ENCODE data around the gene GJC2. TPM values are rescaled to one million over a fixed set of nuclear protein-coding genes. Genes with fewer than 3 reads are reported as not detected.
A peak's percentile ranks its signal among the peaks of the same experiment; 100 is the strongest.

GJC2 gene
- total RNA-seq, 4 donors from 2014 or later: 6.9 to 15.1 (median 9.9) TPM

DNA sequence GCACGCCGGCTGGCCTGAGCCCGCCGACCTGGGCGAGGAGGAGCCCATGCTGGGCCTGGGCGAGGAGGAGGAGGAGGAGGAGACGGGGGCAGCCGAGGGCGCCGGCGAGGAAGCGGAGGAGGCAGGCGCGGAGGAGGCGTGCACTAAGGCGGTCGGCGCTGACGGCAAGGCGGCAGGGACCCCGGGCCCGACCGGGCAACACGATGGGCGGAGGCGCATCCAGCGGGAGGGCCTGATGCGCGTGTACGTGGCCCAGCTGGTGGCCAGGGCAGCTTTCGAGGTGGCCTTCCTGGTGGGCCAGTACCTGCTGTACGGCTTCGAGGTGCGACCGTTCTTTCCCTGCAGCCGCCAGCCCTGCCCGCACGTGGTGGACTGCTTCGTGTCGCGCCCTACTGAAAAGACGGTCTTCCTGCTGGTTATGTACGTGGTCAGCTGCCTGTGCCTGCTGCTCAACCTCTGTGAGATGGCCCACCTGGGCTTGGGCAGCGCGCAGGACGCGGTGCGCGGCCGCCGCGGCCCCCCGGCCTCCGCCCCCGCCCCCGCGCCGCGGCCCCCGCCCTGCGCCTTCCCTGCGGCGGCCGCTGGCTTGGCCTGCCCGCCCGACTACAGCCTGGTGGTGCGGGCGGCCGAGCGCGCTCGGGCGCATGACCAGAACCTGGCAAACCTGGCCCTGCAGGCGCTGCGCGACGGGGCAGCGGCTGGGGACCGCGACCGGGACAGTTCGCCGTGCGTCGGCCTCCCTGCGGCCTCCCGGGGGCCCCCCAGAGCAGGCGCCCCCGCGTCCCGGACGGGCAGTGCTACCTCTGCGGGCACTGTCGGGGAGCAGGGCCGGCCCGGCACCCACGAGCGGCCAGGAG is 8.6 kb downstream of the GJC2 start:
- no peak overlapping the region for H3K27ac ChIP-seq
- peaks cover 0 to 4% of the 10 kb centered on the region in 2 donors for H3K27me3 ChIP-seq
- H3K9me3 ChIP-seq: no peaks in the 10 kb centered on the region
- H3K4me3 ChIP-seq: no peak overlapping the region
- H3K36me3 ChIP-seq: no peaks in the 10 kb centered on the region
- 37 to 73% methylated on average over 31 to 81 of the region's 98 CpGs for WGBS, 2 donors
- peaks cover 0 to 59% (median 15%) of the 10 kb centered on the region in 4 donors for H3K4me1 ChIP-seq
- TF ChIP-seq EP300 (IDR thresholded peaks at IDR 0.05) (no peak), POLR2A (IDR thresholded peaks at IDR 0.05) (no peak), CTCF (IDR thresholded peaks at IDR 0.05) (no peak)
- DNase-seq (ENCODE audit: low spot score in 2 of 2): no peak

GRCh38 chr1:228159008-228159665 is 9.4 kb downstream of the GJC2 start:
- no peak for TF ChIP-seq EP300 (IDR thresholded peaks at IDR 0.05)
- TF ChIP-seq CTCF (IDR thresholded peaks at IDR 0.05): no peak
- no peak for TF ChIP-seq POLR2A (IDR thresholded peaks at IDR 0.05)
- H3K4me1 ChIP-seq: peaks cover 0 to 67% (median 17%) of the 10 kb centered on the region in 4 donors
- H3K9me3 ChIP-seq: no peaks in the 10 kb centered on the region
- no peaks in the 10 kb centered on the region for H3K36me3 ChIP-seq
- H3K27ac ChIP-seq: no peak overlapping the region
- 82 to 83% methylated on average over 12 to 14 of the region's 14 CpGs for WGBS, 2 donors
- no peak for DNase-seq (ENCODE audit: low spot score in 2 of 2)
- H3K4me3 ChIP-seq: no peak overlapping the region
- peaks cover 0 to 4% of the 10 kb centered on the region in 2 donors for H3K27me3 ChIP-seq

DNA sequence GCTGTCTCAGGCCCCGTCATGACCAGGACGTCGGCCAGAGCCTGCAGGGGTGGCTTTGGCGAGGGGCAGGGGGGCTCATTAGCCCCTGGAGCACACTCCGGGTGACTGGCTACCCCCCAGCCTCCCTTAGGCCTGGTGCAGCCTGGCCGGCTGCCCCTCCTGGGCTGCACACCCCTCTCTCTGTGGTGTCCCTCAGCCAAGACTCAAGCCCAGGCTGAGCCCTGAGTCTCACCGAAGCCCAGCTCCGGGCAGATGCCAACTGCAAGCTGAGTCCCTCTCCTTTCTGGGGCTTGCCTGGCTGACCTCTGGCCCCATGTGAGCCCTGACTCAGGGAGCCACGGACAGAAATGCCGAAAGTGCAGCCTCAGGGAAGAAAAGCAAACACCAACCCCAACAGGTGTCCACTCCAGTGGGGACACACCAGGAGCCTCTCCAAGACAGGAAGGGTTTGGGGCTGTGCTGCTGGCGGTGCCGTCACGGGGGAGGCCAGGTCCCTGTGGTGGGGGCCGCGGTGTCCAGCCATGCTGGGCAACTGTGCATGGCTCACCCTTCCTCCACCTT is 10.6 kb downstream of the GJC2 start:
- TF ChIP-seq CTCF (IDR thresholded peaks at IDR 0.05) (no peak), EP300 (IDR thresholded peaks at IDR 0.05) (no peak), POLR2A (IDR thresholded peaks at IDR 0.05) (no peak)
- H3K9me3 ChIP-seq: no peaks in the 10 kb centered on the region
- H3K27ac ChIP-seq: no peak overlapping the region
- 69 to 74% methylated on average over 14 to 15 of the region's 15 CpGs for WGBS, 2 donors
- peaks cover 0 to 4% of the 10 kb centered on the region in 2 donors for H3K27me3 ChIP-seq
- peaks cover 0 to 76% (median 24%) of the 10 kb centered on the region in 4 donors for H3K4me1 ChIP-seq
- no peaks in the 10 kb centered on the region for H3K36me3 ChIP-seq
- H3K4me3 ChIP-seq: no peak overlapping the region
- DNase-seq (ENCODE audit: low spot score in 2 of 2): no peak

- H3K27ac ChIP-seq: peak overlapping the region in 3 of 4 donors; percentile 32 to 100 (median 66)
- no peaks in the 10 kb centered on the region for H3K9me3 ChIP-seq
- H3K4me3 ChIP-seq: no peak overlapping the region
- H3K4me1 ChIP-seq: peaks cover 0 to 71% (median 24%) of the 10 kb centered on the region in 4 donors
- no peaks in the 10 kb centered on the region for H3K36me3 ChIP-seq
- TF ChIP-seq POLR2A (IDR thresholded peaks at IDR 0.05) (no peak), CTCF (IDR thresholded peaks at IDR 0.05) (no peak), EP300 (IDR thresholded peaks at IDR 0.05) (no peak)
- 39 to 44% methylated on average over 6 of the region's 7 CpGs for WGBS, 2 donors
- H3K27me3 ChIP-seq: peaks cover 0 to 4% of the 10 kb centered on the region in 2 donors
- DNase-seq (ENCODE audit: low spot score in 2 of 2): no peak
These were observed 11.6 kb downstream of the GJC2 start for GRCh38 chr1:228161362-228161761.

Data from tibial nerve (tissue), 4 donors.